Smooth muscle cell (in vitro differentiated cells): ENCODE data around the gene UBE2V1. TPM values are rescaled to one million over a fixed set of nuclear protein-coding genes. Genes with fewer than 3 reads are reported as not detected.

Experiments
- DNase-seq: peaks from one replicate; lab custom pipeline; 2025; ENCODE audit not compliant: unreplicated experiment; lab: John Stamatoyannopoulos, UW
- H2AFZ ChIP-seq: fragments of 200-600 bp; sonication (generic); 2 replicates; pipeline ENCODE4 v1.6.0; 2016; ENCODE audit warnings: antibody characterized with exemption, low read depth, mild to moderate bottlenecking
- H3F3A ChIP-seq: fragments of 200-600 bp; sonication (generic); 2 replicates; pipeline ENCODE4 v1.6.0; 2017; ENCODE audit warnings: antibody characterized with exemption, low read depth
- H3K27ac ChIP-seq: fragments of 200-600 bp; sonication (generic); 2 replicates; pipeline ENCODE4 v1.5.1; 2016; ENCODE audit warnings: low read depth, mild to moderate bottlenecking
- H3K27me3 ChIP-seq: fragments of 200-600 bp; sonication (generic); 2 replicates; pipeline ENCODE4 v1.6.1; 2016; ENCODE audit warnings: low read depth, mild to moderate bottlenecking
- H3K36me3 ChIP-seq: fragments of 200-600 bp; sonication (generic); 2 replicates; pipeline ENCODE4 v1.5.1; 2016; ENCODE audit warnings: low read depth
- H3K4me1 ChIP-seq: fragments of 200-600 bp; sonication (generic); 2 replicates; pipeline ENCODE4 v1.5.1; 2016; ENCODE audit warnings: low read depth
- H3K4me2 ChIP-seq: fragments of 200-600 bp; sonication (generic); 2 replicates; pipeline ENCODE4 v1.6.0; 2016; ENCODE audit warnings: mild to moderate bottlenecking
- H3K4me3 ChIP-seq: fragments of 200-600 bp; sonication (generic); 2 replicates; pipeline ENCODE4 v1.5.1; 2016; ENCODE audit warnings: mild to moderate bottlenecking
- H3K79me2 ChIP-seq: fragments of 200-600 bp; sonication (generic); 2 replicates; pipeline ENCODE4 v1.6.0; 2016; ENCODE audit warnings: low read depth, mild to moderate bottlenecking
- H3K9ac ChIP-seq: fragments of 200-600 bp; sonication (generic); 2 replicates; pipeline ENCODE4 v1.6.0; 2016; ENCODE audit warnings: low read depth
- H3K9me3 ChIP-seq: fragments of 200-600 bp; sonication (generic); replicated peaks from 2 replicates; pipeline ENCODE4 v1.5.1; 2016; ENCODE audit warnings: low read depth
- H4K20me1 ChIP-seq: fragments of 200-600 bp; sonication (generic); 2 replicates; pipeline ENCODE4 v1.6.0; 2016; ENCODE audit warnings: low read depth
- WGBS: methylation state at CpG from one replicate; pipeline ENCODE4 v1.1.7; 2016; ENCODE audit warnings: low lambda C conversion rate; 5-methylcytosine and 5-hydroxymethylcytosine counted together
- polyA plus RNA-seq: library from polyadenylated mRNA; unstranded; fragments of >200 nt; fragmentation: Nextera tagmentation; extraction: Ambion mirVana; gene quantifications from 2 replicates; pipeline ENCODE4 v1.2.1, GENCODE V29; 2016
- total RNA-seq: library from RNA; depleted of rRNA; stranded (reverse); fragments of >200 nt; gene quantifications from 2 replicates; pipeline ENCODE4 v1.2.3, GENCODE V29; 2014
- TF ChIP-seq, protein P1 (sequence below): fragments of 200-600 bp; sonication (generic); IDR thresholded peaks from 2 replicates; pipeline ENCODE4 v1.5.1; 2017; ENCODE audit warnings: borderline replicate concordance, mild to moderate bottlenecking, antibody characterized with exemption; ENCODE audit not compliant: insufficient read depth, poor library complexity, severe bottlenecking

UBE2V1 gene
- total and polyA plus RNA-seq, 2 experiments from 2014 or later, result 94.8 to 128 TPM

DNA sequence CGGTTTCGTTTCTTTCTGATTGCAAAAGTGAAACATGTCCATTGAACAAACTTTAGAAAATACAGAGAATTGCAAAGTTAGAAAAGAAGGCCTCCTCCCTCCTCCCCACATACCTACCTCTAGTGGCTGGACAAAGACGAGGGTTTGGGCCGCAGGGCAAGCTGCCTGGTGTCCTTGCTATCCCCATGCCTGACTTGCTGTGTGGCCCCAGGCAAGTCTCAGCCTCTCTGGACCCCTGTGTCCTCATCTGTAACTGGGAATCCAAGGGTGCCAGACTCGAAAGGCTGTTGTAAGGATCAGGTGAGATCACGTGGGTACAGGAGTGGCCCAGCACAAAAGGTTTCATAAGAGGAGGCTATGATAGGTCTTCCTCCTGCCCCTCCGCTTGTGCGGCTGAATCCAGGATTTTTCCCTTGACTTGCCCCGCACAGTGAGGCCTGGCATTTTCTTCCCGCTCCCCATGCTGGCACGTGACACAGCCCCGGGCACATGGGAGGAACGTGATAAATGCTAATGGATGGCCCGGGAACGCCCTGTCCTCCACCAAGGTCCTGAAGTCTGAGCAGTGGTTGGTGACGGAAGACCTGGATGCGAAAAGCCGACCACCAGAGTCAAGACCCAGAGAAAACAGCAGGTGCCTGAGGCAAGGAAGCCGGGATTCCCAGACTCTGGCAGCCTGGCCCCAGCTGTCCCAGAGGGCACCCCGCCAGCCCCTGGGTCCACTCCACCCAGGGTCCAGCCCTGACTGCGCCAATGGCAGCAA lies 55.8 kb downstream of the UBE2V1 start:
- Histone ChIP-seq H2AFZ (no peak overlapping the region), H3K27me3 (no peaks in the 10 kb centered on the region), H3F3A (peaks cover 3% of the 10 kb centered on the region), H3K4me3 (no peak overlapping the region), H3K9me3 (no peaks in the 10 kb centered on the region), H3K36me3 (no peaks in the 10 kb centered on the region), H3K79me2 (no peaks in the 10 kb centered on the region), H4K20me1 (no peaks in the 10 kb centered on the region), H3K4me1 (peaks cover 3% of the 10 kb centered on the region), H3K27ac (no peak overlapping the region), H3K9ac (no peak overlapping the region), H3K4me2 (no peak overlapping the region)
- DNase-seq, result no peak
- 95% methylated on average over 21 of the region's 21 CpGs for WGBS
- TF ChIP-seq, protein P1, sequence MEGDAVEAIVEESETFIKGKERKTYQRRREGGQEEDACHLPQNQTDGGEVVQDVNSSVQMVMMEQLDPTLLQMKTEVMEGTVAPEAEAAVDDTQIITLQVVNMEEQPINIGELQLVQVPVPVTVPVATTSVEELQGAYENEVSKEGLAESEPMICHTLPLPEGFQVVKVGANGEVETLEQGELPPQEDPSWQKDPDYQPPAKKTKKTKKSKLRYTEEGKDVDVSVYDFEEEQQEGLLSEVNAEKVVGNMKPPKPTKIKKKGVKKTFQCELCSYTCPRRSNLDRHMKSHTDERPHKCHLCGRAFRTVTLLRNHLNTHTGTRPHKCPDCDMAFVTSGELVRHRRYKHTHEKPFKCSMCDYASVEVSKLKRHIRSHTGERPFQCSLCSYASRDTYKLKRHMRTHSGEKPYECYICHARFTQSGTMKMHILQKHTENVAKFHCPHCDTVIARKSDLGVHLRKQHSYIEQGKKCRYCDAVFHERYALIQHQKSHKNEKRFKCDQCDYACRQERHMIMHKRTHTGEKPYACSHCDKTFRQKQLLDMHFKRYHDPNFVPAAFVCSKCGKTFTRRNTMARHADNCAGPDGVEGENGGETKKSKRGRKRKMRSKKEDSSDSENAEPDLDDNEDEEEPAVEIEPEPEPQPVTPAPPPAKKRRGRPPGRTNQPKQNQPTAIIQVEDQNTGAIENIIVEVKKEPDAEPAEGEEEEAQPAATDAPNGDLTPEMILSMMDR, result no peak

DNA sequence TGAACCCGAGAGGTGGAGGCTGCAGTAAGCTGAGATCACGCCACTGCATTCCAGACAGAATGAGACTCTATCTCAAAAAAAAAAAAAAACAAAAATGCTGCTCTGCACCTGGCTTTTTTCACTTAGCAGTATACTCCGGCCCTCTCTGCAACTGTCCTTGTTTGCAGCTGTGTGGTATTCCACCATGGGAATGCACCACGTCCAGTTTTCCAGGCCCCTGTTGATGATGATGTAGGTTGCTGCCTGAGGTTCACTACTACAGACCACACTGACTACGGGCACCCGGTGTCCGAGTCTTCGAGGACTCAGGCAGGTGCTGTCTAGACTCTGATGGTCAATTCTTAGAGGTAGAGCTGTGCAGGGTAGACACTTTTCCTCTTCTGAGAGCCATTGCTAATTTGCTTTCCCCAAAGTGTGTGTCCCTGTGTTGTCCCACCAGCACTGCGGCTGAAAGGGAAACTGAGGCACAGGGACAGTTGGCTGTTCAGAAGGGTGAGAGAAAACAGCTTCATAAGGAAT lies 56.5 kb downstream of the UBE2V1 start:
- no peak overlapping the region for H3K9ac ChIP-seq

DNA sequence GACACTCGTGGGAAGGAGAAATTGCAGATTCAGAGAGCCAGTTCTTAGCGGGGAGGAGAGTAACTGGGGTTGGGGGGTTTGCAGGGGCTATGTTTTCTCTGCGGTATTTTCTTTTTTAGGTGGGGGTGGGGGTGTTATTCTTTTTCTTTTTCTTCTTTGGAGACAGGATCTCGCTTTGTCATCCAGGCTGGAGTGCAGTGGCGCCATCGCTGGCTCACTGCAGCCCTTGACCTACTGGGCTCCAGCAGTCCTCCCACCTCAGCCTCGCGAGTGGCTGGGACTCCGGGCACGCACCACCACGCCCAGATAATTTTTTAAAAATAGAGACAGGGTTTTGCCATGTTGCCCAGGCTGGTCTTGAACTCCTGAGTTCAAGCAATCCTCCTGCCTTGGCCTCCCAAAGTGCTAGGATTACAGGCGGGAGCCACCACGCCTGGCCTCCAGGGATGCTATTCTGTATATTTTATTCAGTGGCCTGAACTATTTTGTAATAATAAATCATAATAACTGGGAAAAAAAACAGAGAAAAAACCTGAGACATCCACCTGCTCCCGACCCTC lies 57.3 kb downstream of the UBE2V1 start:
- Histone ChIP-seq H3K27me3 (no peaks in the 10 kb centered on the region), H3F3A (peaks cover 3% of the 10 kb centered on the region), H3K9ac (no peak overlapping the region), H3K9me3 (no peaks in the 10 kb centered on the region), H4K20me1 (no peaks in the 10 kb centered on the region), H3K4me3 (no peak overlapping the region), H3K4me2 (peak overlapping the region; percentile 53), H3K4me1 (peaks cover 3% of the 10 kb centered on the region), H3K79me2 (no peaks in the 10 kb centered on the region), H3K36me3 (no peaks in the 10 kb centered on the region), H3K27ac (no peak overlapping the region), H2AFZ (peak overlapping the region; percentile 87)
- TF ChIP-seq, protein P1, result no peak
- DNase-seq, result no peak
- WGBS, result 70% methylated on average over 12 of the region's 14 CpGs

More for the DNA sequence above, 56.5 kb downstream of the UBE2V1 start:
- no peak overlapping the region for H3K27ac ChIP-seq
- no peak overlapping the region for H2AFZ ChIP-seq
- no peak overlapping the region for H3K4me3 ChIP-seq
- H3K36me3 ChIP-seq, result no peaks in the 10 kb centered on the region
- TF ChIP-seq, protein P1, result no peak
- no peaks in the 10 kb centered on the region for H3K9me3 ChIP-seq
- H3F3A ChIP-seq, result peaks cover 3% of the 10 kb centered on the region
- peaks cover 3% of the 10 kb centered on the region for H3K4me1 ChIP-seq
- H4K20me1 ChIP-seq, result no peaks in the 10 kb centered on the region
- no peaks in the 10 kb centered on the region for H3K79me2 ChIP-seq
- DNase-seq, result no peak
- no peak overlapping the region for H3K4me2 ChIP-seq
- WGBS, result 97% methylated on average over 9 of the region's 9 CpGs
- H3K27me3 ChIP-seq, result no peaks in the 10 kb centered on the region
